NCI-H187 (cell line): Measurements from ENCODE around the gene GPR32.
"Not testable (repeated sequence)": the region's sequence is repeated elsewhere in the genome, so short reads cannot be mapped to it uniquely, and the experiment has no call there.

Experiments used
- DNase-seq, 2 experiments: peaks; one replicate each; lab custom pipeline; 2025; lab: John Stamatoyannopoulos, UW

GPR32 gene

GRCh38 chr19:50801107-50801506, 30.8 kb downstream of the GPR32 start:
- DNase-seq, result no peak

- DNase-seq, result peak in 1 of 2 experiments; percentile 67
Observed at GRCh38 chr19:50803633-50804419, 33.6 kb downstream of the GPR32 start.

- peak; percentile 97 to 98 for DNase-seq
Observed at GRCh38 chr19:50804420-50805272, 34.4 kb downstream of the GPR32 start.

GRCh38 chr19:50808856-50809255, 38.6 kb downstream of the GPR32 start:
- DNase-seq, result no peak

GRCh38 chr19:50811622-50812238, 41.5 kb downstream of the GPR32 start:
- not testable (repeated sequence) for DNase-seq

- DNase-seq, result no peak
Observed at GRCh38 chr19:50812474-50812873, 42.2 kb downstream of the GPR32 start.

GRCh38 chr19:50814883-50815282, 44.6 kb downstream of the GPR32 start:
- no peak for DNase-seq

GRCh38 chr19:50815439-50815838, 45.2 kb downstream of the GPR32 start:
- no peak for DNase-seq

- DNase-seq, result peak; percentile 52 to 66
Observed at GRCh38 chr19:50817941-50818858, 47.9 kb downstream of the GPR32 start.

- DNase-seq, result no peak
Observed at GRCh38 chr19:50818859-50819472, 48.7 kb downstream of the GPR32 start.

GRCh38 chr19:50819636-50820035, 49.4 kb downstream of the GPR32 start:
- DNase-seq, result no peak

GRCh38 chr19:50820086-50820485, 49.8 kb downstream of the GPR32 start:
- no peak for DNase-seq

- DNase-seq, result no peak
Observed at GRCh38 chr19:50820549-50821247, 50.4 kb downstream of the GPR32 start.

GRCh38 chr19:50821248-50821612, 51.0 kb downstream of the GPR32 start:
- no peak for DNase-seq
